Measurements from ENCODE around the gene PIGQ.

PIGQ gene

GRCh38 chr16:551210-551609 is 18.6 kb upstream of the PIGQ start:
- H3K9me3 ChIP-seq (ENCODE audit: insufficient read depth, low read length) = no peaks in the 10 kb centered on the region
- H3K9me2 ChIP-seq (replicated peaks; ENCODE audit: insufficient read depth, low read length) = no peaks in the 10 kb centered on the region
- no peak overlapping the region for H3K9ac ChIP-seq (ENCODE audit: low read length)
- H4K20me1 ChIP-seq (ENCODE audit: low read depth, low read length) = no peaks in the 10 kb centered on the region
- H3K36me3 ChIP-seq (ENCODE audit: low read length) = no peaks in the 10 kb centered on the region
- no peak overlapping the region for H3K4me3 ChIP-seq (ENCODE audit: insufficient read depth, low read length, poor library complexity, severe bottlenecking)
- no peaks in the 10 kb centered on the region for H3F3A ChIP-seq (ENCODE audit: insufficient read depth)
- TF ChIP-seq CTCF (IDR thresholded peaks at IDR 0.05; ENCODE audit: insufficient read depth, low read length, poor library complexity, severe bottlenecking) = no peak
- TF ChIP-seq EZH2phosphoT487 (conservative IDR thresholded peaks at IDR 0.05; ENCODE audit: low read length) = no peak
- H3K27ac ChIP-seq (ENCODE audit: low read depth, low read length) = no peak overlapping the region
- H3K79me2 ChIP-seq (ENCODE audit: insufficient read depth, low read length) = no peaks in the 10 kb centered on the region; the same call in 1 of the 2 replicates
- no peak overlapping the region for H3K4me2 ChIP-seq (ENCODE audit: low read depth, low read length, poor library complexity, severe bottlenecking)
- no peak overlapping the region for H2AFZ ChIP-seq (ENCODE audit: low read depth, low read length, severe bottlenecking)
- H3K27me3 ChIP-seq (ENCODE audit: low read length) = no peaks in the 10 kb centered on the region

GRCh38 chr16:552171-552570 is 17.6 kb upstream of the PIGQ start:
- H3K27me3 ChIP-seq (ENCODE audit: low read length) = no peaks in the 10 kb centered on the region
- H3K4me2 ChIP-seq (ENCODE audit: low read depth, low read length, poor library complexity, severe bottlenecking) = no peak overlapping the region
- TF ChIP-seq CTCF (IDR thresholded peaks at IDR 0.05; ENCODE audit: insufficient read depth, low read length, poor library complexity, severe bottlenecking) (no peak), EZH2phosphoT487 (conservative IDR thresholded peaks at IDR 0.05; ENCODE audit: low read length) (no peak)
- H3K9ac ChIP-seq (ENCODE audit: low read length) = no peak overlapping the region
- no peaks in the 10 kb centered on the region for H3K9me2 ChIP-seq (replicated peaks; ENCODE audit: insufficient read depth, low read length)
- no peaks in the 10 kb centered on the region for H3F3A ChIP-seq (ENCODE audit: insufficient read depth)
- no peaks in the 10 kb centered on the region for H3K36me3 ChIP-seq (ENCODE audit: low read length)
- no peak overlapping the region for H3K27ac ChIP-seq (ENCODE audit: low read depth, low read length)
- no peaks in the 10 kb centered on the region for H4K20me1 ChIP-seq (ENCODE audit: low read depth, low read length)
- H3K4me3 ChIP-seq (ENCODE audit: insufficient read depth, low read length, poor library complexity, severe bottlenecking) = no peak overlapping the region
- H3K9me3 ChIP-seq (ENCODE audit: insufficient read depth, low read length) = no peaks in the 10 kb centered on the region
- no peak overlapping the region for H2AFZ ChIP-seq (ENCODE audit: low read depth, low read length, severe bottlenecking)
- H3K79me2 ChIP-seq (ENCODE audit: insufficient read depth, low read length) = no peaks in the 10 kb centered on the region

- no peaks in the 10 kb centered on the region for H3F3A ChIP-seq (ENCODE audit: insufficient read depth)
- no peaks in the 10 kb centered on the region for H3K79me2 ChIP-seq (ENCODE audit: insufficient read depth, low read length)
- no peaks in the 10 kb centered on the region for H3K9me2 ChIP-seq (replicated peaks; ENCODE audit: insufficient read depth, low read length)
- H3K4me2 ChIP-seq (ENCODE audit: low read depth, low read length, poor library complexity, severe bottlenecking) = no peak overlapping the region
- TF ChIP-seq CTCF (IDR thresholded peaks at IDR 0.05; ENCODE audit: insufficient read depth, low read length, poor library complexity, severe bottlenecking) = no peak
- TF ChIP-seq EZH2phosphoT487 (conservative IDR thresholded peaks at IDR 0.05; ENCODE audit: low read length) = no peak
- no peak overlapping the region for H2AFZ ChIP-seq (ENCODE audit: low read depth, low read length, severe bottlenecking)
- no peak overlapping the region for H3K9ac ChIP-seq (ENCODE audit: low read length)
- no peaks in the 10 kb centered on the region for H4K20me1 ChIP-seq (ENCODE audit: low read depth, low read length)
- no peaks in the 10 kb centered on the region for H3K36me3 ChIP-seq (ENCODE audit: low read length)
- no peak overlapping the region for H3K4me3 ChIP-seq (ENCODE audit: insufficient read depth, low read length, poor library complexity, severe bottlenecking)
- H3K27me3 ChIP-seq (ENCODE audit: low read length) = no peaks in the 10 kb centered on the region
- H3K27ac ChIP-seq (ENCODE audit: low read depth, low read length) = no peak overlapping the region
- H3K9me3 ChIP-seq (ENCODE audit: insufficient read depth, low read length) = no peaks in the 10 kb centered on the region
Observed at GRCh38 chr16:553601-554296, 16.0 kb upstream of the PIGQ start.
